ENCODE measurements around the gene C9orf153. TPM values are rescaled to one million over a fixed set of nuclear protein-coding genes. Genes with fewer than 3 reads are reported as not detected.

C9orf153 gene
- total and polyA plus RNA-seq, 2 of the 4 experiments (the other 2 are of a cell fraction), result not detected

Small RNA genes within 50 kb of the gene (microRNA-seq; reads per million reads assigned to microRNA genes)
- not detected for gene AL137849.1 (ENCODE audit: insufficient read depth, insufficient read length)
- not detected for gene RN7SKP264 (ENCODE audit: insufficient read depth, insufficient read length)

Small RNA genes within 50 kb of the gene (small RNA-seq; reads per million reads assigned to genes)
- gene AL137849.1 (0 reads per million in 5 experiments), gene RN7SKP264 (0 reads per million in 5 experiments)

Other genes starting within 250 kb of the C9orf153 start
- gene GOLM1, start 160.1 kb downstream of the C9orf153 start, total RNA-seq (2012; rRNA removed), result 54.8 and 63.9 TPM in 2 replicates
- 46.0 and 59.2 TPM in 2 replicates for gene GOLM1, start 160.1 kb downstream of the C9orf153 start, polyA plus RNA-seq (2012; rRNA removed)
- gene ISCA1, start 22.9 kb upstream of the C9orf153 start, total RNA-seq (2012; rRNA removed), result 14.7 and 26.4 TPM in 2 replicates
- 14.0 and 15.1 TPM in 2 replicates for gene ISCA1, start 22.9 kb upstream of the C9orf153 start, polyA plus RNA-seq (2012; rRNA removed)
- gene TUT7, start 94.8 kb upstream of the C9orf153 start, total RNA-seq (2012; rRNA removed), result 33.3 and 58.3 TPM in 2 replicates
- 13.3 and 14.4 TPM in 2 replicates for gene TUT7, start 94.8 kb upstream of the C9orf153 start, polyA plus RNA-seq (2012; rRNA removed)

Data from IMR-90 (cell line).